ENCODE results near the gene ITM2C. TPM values are rescaled to one million over a fixed set of nuclear protein-coding genes. Genes with fewer than 3 reads are reported as not detected.

The ITM2C gene
- total and polyA plus RNA-seq, 9 of the 15 experiments (the other 6 are each of a cell fraction or from before 2014, with no cell fraction given) = 0.49 to 58.8 (median 21.5) TPM

DNA sequence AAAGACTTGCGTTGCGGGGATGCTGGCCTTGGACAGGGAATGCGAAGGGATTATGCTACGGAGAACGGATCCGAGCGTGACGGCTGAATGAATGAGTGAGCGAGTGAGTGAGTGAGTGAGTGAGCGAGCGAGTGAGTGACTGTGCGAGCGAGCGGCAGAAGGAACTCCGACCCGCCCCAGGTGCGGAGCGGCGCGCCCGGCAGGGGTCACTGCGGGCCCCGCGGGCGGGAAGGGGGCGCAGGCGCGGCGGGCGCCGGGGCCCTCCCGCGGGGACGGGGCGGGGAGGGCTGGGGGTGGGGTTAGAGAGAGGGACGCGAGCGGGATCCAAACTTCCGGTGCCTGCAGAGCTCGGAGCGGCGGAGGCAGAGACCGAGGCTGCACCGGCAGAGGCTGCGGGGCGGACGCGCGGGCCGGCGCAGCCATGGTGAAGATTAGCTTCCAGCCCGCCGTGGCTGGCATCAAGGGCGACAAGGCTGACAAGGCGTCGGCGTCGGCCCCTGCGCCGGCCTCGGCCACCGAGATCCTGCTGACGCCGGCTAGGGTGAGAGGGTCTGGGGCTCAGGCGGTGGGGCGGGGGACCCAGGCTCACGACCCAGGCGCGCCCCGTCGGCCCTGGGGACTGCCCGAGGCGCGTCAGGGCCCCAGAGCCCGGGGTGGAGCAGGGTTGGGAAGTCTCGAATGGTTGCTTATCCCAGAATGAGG lies at the start of gene ITM2C (continued):
- TF ChIP-seq, protein P1, sequence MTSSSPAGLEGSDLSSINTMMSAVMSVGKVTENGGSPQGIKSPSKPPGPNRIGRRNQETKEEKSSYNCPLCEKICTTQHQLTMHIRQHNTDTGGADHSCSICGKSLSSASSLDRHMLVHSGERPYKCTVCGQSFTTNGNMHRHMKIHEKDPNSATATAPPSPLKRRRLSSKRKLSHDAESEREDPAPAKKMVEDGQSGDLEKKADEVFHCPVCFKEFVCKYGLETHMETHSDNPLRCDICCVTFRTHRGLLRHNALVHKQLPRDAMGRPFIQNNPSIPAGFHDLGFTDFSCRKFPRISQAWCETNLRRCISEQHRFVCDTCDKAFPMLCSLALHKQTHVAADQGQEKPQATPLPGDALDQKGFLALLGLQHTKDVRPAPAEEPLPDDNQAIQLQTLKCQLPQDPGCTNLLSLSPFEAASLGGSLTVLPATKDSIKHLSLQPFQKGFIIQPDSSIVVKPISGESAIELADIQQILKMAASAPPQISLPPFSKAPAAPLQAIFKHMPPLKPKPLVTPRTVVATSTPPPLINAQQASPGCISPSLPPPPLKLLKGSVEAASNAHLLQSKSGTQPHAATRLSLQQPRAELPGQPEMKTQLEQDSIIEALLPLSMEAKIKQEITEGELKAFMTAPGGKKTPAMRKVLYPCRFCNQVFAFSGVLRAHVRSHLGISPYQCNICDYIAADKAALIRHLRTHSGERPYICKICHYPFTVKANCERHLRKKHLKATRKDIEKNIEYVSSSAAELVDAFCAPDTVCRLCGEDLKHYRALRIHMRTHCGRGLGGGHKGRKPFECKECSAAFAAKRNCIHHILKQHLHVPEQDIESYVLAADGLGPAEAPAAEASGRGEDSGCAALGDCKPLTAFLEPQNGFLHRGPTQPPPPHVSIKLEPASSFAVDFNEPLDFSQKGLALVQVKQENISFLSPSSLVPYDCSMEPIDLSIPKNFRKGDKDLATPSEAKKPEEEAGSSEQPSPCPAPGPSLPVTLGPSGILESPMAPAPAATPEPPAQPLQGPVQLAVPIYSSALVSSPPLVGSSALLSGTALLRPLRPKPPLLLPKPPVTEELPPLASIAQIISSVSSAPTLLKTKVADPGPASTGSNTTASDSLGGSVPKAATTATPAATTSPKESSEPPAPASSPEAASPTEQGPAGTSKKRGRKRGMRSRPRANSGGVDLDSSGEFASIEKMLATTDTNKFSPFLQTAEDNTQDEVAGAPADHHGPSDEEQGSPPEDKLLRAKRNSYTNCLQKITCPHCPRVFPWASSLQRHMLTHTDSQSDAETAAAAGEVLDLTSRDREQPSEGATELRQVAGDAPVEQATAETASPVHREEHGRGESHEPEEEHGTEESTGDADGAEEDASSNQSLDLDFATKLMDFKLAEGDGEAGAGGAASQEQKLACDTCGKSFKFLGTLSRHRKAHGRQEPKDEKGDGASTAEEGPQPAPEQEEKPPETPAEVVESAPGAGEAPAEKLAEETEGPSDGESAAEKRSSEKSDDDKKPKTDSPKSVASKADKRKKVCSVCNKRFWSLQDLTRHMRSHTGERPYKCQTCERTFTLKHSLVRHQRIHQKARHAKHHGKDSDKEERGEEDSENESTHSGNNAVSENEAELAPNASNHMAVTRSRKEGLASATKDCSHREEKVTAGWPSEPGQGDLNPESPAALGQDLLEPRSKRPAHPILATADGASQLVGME (CRISPR knock-in tag; IDR thresholded peaks at IDR 0.05) = no peak
- TF ChIP-seq SAP30 (IDR thresholded peaks at IDR 0.05; ENCODE audit: borderline replicate concordance, insufficient read depth, low read depth, low read length, poor library complexity, severe bottlenecking) (no peak), ATF1 (CRISPR knock-in tag; IDR thresholded peaks at IDR 0.05) (no peak), ATF1 (tag; IDR thresholded peaks at IDR 0.05) (no peak), ELF2 (CRISPR knock-in tag; IDR thresholded peaks at IDR 0.05) (no peak), GABPA (tag; conservative IDR thresholded peaks at IDR 0.05; ENCODE audit: low read depth) (peak; percentile 79), HDAC1 (IDR thresholded peaks at IDR 0.05) (no peak), ZNF146 (CRISPR knock-in tag; IDR thresholded peaks at IDR 0.05; ENCODE audit: unreplicated experiment) (no peak), CREM (IDR thresholded peaks at IDR 0.05; ENCODE audit: low read depth) (no peak), CEBPB (tag; IDR thresholded peaks at IDR 0.05) (no peak), SUPT5H (IDR thresholded peaks at IDR 0.05) (peak; percentile 64), POLR2B (IDR thresholded peaks at IDR 0.05; ENCODE audit: low read depth, partially characterized antibody) (peak; percentile 36), DMBX1 (CRISPR knock-in tag; IDR thresholded peaks at IDR 0.05; ENCODE audit: borderline replicate concordance) (no peak), ZNF583 (CRISPR knock-in tag; IDR thresholded peaks at IDR 0.05) (no peak), RB1 (IDR thresholded peaks at IDR 0.05; ENCODE audit: low read depth) (peak; percentile 40; the same call in 1 of the 2 replicates), HCFC1 (IDR thresholded peaks at IDR 0.05; ENCODE audit: low read depth, low read length) (peak; percentile 30; the same call in 1 of the 2 replicates), PTTG1 (tag; IDR thresholded peaks at IDR 0.05; ENCODE audit: low read depth) (no peak), TEAD2 (tag; IDR thresholded peaks at IDR 0.05) (no peak), RBM17 (IDR thresholded peaks at IDR 0.05; ENCODE audit: borderline replicate concordance, low read depth, low read length) (no peak), ZNF354B (CRISPR knock-in tag; IDR thresholded peaks at IDR 0.05) (no peak), FOXK2 (conservative IDR thresholded peaks at IDR 0.05 in 1 of 2, IDR thresholded peaks at IDR 0.05 in 1 of 2; ENCODE audit: low read depth in 2 of 2) (no peak), MTA3 (IDR thresholded peaks at IDR 0.05; ENCODE audit: borderline replicate concordance) (no peak)
- TF ChIP-seq, protein P2, sequence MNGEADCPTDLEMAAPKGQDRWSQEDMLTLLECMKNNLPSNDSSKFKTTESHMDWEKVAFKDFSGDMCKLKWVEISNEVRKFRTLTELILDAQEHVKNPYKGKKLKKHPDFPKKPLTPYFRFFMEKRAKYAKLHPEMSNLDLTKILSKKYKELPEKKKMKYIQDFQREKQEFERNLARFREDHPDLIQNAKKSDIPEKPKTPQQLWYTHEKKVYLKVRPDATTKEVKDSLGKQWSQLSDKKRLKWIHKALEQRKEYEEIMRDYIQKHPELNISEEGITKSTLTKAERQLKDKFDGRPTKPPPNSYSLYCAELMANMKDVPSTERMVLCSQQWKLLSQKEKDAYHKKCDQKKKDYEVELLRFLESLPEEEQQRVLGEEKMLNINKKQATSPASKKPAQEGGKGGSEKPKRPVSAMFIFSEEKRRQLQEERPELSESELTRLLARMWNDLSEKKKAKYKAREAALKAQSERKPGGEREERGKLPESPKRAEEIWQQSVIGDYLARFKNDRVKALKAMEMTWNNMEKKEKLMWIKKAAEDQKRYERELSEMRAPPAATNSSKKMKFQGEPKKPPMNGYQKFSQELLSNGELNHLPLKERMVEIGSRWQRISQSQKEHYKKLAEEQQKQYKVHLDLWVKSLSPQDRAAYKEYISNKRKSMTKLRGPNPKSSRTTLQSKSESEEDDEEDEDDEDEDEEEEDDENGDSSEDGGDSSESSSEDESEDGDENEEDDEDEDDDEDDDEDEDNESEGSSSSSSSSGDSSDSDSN (IDR thresholded peaks at IDR 0.05; ENCODE audit: borderline replicate concordance in 1 of 2, low read depth in 2 of 2, low read length in 2 of 2) = no peak
